Ascending aorta (tissue), 2 donors: ENCODE measurements around the gene P3H4. TPM values are rescaled to one million over a fixed set of nuclear protein-coding genes. Genes with fewer than 3 reads are reported as not detected.

Experiments used
- DNase-seq, 2 donors: peaks; one replicate each; pipeline ENCODE4 v3.0.0-alpha.2; 2019; ENCODE audit warnings: low spot score in 2 of 2
- H3K27ac ChIP-seq, 2 donors: fragments of 200-600 bp; sonication (generic); one replicate each; pipeline ENCODE4 v1.5.1; 2016 to 2017; ENCODE audit warnings: mild to moderate bottlenecking in 1 of 2
- H3K27me3 ChIP-seq: fragments of 200-600 bp; sonication (generic); one replicate; pipeline ENCODE4 v1.5.1; 2017
- H3K36me3 ChIP-seq, 2 donors: fragments of 200-600 bp; sonication (generic); one replicate each; pipeline ENCODE4 v1.5.1; 2016
- H3K4me1 ChIP-seq, 2 donors: fragments of 200-600 bp; sonication (generic); one replicate each; pipeline ENCODE4 v1.5.1; 2016 to 2017; ENCODE audit warnings: mild to moderate bottlenecking in 1 of 2
- H3K4me3 ChIP-seq, 2 donors: fragments of 200-600 bp; sonication (generic); one replicate each; pipeline ENCODE4 v1.5.1; 2016 to 2017; ENCODE audit warnings: mild to moderate bottlenecking in 1 of 2
- H3K9me3 ChIP-seq, 2 donors: fragments of 200-600 bp; sonication (generic); one replicate each; pipeline ENCODE4 v1.5.1; 2016
- CTCF ChIP-seq, 3 experiments: fragments of 200-600 bp in 2 of 3; fragments of 450-650 bp in 1 of 3; sonication (generic) in 2 of 3; IDR thresholded peaks; one replicate each; pipeline ENCODE4 v1.5.1; 2016 to 2019; ENCODE audit warnings: antibody characterized with exemption in 3 of 3, mild to moderate bottlenecking in 1 of 3, moderate library complexity in 1 of 3
- intact Hi-C: fragments of 100-400 bp; cut with DNase I; formaldehyde crosslinking; loops from one replicate; pipeline ENCODE4 v1.15.1; 2023
- total RNA-seq: library from RNA; depleted of rRNA; stranded (reverse); fragments of >200 nt; gene quantifications from one replicate; pipeline ENCODE4 v1.1.0, GENCODE V29; 2016

P3H4 gene
- total RNA-seq, 1 donor from 2014 or later = 61.4 TPM

DNA sequence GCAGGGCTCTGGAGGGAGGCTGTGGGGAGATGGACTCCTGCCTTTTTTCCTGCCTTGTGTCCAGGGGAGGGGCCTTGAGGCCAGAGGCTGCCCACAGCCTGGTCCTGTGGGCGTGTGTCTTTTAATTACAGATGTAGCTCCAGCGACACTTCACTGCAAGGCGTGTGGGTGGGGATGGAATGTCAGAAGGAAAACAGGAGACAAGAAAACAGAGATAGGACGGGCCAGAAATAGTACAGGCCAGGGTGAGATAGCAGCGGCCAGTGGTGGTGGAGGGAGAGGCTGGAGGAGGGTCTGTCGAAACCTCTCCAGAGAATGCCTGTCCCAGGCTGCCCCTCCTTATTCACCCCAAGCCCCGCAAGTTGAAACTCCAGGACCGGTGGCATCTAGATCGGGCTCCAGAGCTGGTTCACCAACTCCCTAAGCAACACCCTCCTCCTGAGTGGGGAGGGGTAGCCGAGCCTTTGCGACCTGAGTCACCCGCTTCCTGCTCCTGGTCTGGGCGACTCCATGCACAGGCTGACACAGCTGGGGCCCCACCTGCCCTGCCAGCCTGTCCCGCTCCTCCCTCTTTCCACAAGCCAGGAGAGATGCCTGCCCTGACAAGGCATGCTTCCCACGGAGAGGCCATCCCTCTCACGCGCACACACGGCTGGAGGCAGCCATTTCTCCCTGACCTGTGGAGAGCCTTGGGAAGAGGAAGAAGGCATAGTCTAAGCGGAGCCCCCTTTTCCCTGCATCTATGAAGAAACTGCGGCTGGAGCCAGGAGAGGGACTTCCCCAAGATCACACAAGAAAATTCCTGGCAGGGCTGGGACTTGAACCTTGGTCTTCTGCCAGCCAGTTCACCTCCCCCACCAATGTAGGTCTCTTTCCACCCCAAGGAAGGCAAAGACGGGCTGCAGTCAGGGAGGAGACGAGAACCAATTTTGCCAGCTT is 18.6 kb downstream of the P3H4 start:
- intact Hi-C loops = no loop called here
- H3K4me3 ChIP-seq = peak overlapping the region in 1 of 2 donors; percentile 27
- H3K36me3 ChIP-seq = no peaks in the 10 kb centered on the region
- no peaks in the 10 kb centered on the region for H3K27me3 ChIP-seq
- H3K4me1 ChIP-seq = peaks cover 4 to 13% of the 10 kb centered on the region in 2 donors
- no peak for DNase-seq
- TF ChIP-seq CTCF (IDR thresholded peaks at IDR 0.05) = no peak
- no peaks in the 10 kb centered on the region for H3K9me3 ChIP-seq
- H3K27ac ChIP-seq = peak overlapping the region in 1 of 2 donors; percentile 56

DNA sequence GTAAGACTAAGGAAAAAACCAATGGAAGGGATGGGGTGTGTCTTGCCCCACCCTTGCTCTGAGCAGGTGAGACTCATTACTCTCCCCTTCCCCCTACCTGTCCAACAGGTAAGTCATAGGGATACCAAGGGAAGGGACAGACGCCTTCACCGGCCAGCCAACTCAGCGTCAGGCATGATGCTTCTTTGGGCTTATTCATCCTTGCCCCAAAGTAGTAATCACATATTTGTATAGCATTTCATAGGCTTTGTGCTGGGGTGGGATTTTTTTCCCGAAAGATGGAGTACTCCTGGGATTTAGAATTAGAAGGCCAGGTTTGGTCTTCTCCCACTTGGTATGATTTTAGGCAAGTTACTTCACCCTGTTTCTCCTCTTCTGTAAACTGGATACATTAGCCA is 24.7 kb downstream of the P3H4 start:
- Histone ChIP-seq H3K27me3 (no peaks in the 10 kb centered on the region), H3K27ac (peak overlapping the region in 1 of 2 donors; percentile 3), H3K4me1 (peaks cover 8 to 24% of the 10 kb centered on the region in 2 donors), H3K36me3 (no peaks in the 10 kb centered on the region), H3K9me3 (no peaks in the 10 kb centered on the region), H3K4me3 (no peak overlapping the region)
- TF ChIP-seq CTCF (IDR thresholded peaks at IDR 0.05) = no peak
- intact Hi-C loops = loop anchor here (2.0 kb wide), 1 partner anchor 14 kb away; no protein-coding TSS in a partner anchor
- DNase-seq = no peak

DNA sequence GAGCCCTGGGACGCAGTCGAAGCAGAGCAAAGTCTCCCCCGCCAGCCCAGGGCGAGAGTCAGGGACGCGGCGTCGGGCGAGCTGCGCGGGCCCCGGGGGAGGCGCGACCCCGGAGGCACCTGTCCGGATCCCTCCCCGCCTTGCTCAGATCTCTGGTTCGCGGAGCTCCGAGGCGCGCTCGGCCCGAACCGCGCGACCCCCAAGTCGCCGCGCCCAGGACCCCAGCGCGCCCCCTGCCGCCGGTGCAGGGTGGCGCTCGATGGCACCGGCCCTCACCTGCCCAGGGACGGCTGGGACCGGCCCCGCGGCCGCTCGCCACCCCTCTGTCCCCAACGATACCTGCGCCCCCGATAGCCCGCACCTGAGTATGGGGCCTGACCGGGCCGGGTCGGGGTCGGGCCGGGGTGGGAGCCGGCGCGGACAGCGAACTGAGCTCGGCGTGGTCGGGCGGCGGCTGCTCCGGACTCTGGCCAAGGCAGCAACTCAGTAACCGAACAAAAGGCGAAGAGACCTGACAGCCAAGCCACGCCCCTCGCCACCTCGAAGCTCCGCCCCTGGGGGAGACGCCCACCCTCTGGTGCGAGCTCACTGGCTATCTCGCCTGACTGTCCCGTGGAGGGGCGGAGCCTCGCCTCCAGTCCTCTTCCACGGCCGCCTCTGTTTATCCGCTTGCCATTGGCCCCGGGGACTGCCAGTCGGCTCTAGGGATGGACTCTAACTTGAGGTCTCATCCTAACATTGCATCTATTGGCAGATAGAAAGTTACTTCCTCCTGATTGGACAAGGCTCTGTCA is 25.3 kb downstream of the P3H4 start, which contains the start of gene JUP:
TSS of gene JUP (minus strand) at position 485 of the 794 bp plus-strand sequence. CDS start 14,857 bp downstream, outside the sequence.
- Histone ChIP-seq H3K9me3 (no peaks in the 10 kb centered on the region), H3K27ac (peak within 1 kb of the TSS; percentile 66 to 71), H3K27me3 (no peaks in the 10 kb centered on the region), H3K4me1 (peaks cover 8 to 30% of the 10 kb centered on the region in 2 donors), H3K36me3 (no peaks in the 10 kb centered on the region), H3K4me3 (peak within 1 kb of the TSS; percentile 67 to 71)
- intact Hi-C loops = loop anchor here (2.0 kb wide), 1 partner anchor 14 kb away; no protein-coding TSS in a partner anchor
- DNase-seq = peak; percentile 98 to 99
- peak; percentile 16 to 57 (median 34) for TF ChIP-seq CTCF (IDR thresholded peaks at IDR 0.05)

- TF ChIP-seq CTCF (IDR thresholded peaks at IDR 0.05) = no peak
- H3K4me3 ChIP-seq = peak overlapping the region; percentile 67 to 71
- no peaks in the 10 kb centered on the region for H3K36me3 ChIP-seq
- H3K27ac ChIP-seq = peak overlapping the region; percentile 21 to 71
- H3K27me3 ChIP-seq = no peaks in the 10 kb centered on the region
- intact Hi-C loops = loop anchor here (2.0 kb wide), 1 partner anchor 13 kb away; no protein-coding TSS in a partner anchor
- DNase-seq = no peak
- peaks cover 8 to 30% of the 10 kb centered on the region in 2 donors for H3K4me1 ChIP-seq
- H3K9me3 ChIP-seq = no peaks in the 10 kb centered on the region
These were observed 25.9 kb downstream of the P3H4 start for GRCh38 chr17:41785859-41786226.

DNA sequence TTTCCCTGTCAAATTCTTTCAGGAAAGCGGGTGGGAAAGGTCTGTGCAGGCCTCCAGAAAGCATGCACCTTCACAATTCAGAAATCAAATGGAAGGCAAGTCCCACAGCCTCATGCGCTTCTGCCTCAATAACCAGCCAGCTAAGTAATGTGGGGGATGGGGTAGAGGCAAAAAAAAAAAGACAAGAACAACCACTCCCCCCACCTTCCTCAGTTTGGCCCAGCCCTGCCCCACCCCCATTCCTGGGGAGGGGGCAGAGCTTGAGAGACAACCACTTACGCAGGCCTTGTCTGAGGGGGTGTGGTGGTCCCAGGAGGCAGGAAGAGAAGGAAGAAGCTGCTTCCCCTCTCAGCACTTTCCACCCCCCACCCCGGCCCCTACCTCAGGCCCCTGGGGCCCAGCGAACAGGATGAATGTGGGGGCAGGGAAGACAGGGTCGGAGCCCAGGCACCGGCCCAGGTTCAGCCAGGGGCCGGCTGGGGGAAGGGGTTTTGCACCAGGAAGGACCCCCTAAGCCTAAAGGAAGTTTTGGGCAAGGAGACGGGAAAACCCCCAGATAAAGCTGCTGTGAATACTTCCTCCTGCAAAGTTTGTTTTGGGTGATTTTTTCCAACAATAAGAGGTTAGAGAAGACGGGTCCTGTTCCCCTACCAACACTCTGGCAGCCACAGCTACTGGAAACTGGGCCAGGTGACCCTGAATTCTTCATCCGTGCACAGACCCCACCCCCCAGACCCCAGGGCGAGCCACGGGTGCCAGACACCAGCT is 26.5 kb downstream of the P3H4 start:
- TF ChIP-seq CTCF (IDR thresholded peaks at IDR 0.05) = no peak
- intact Hi-C loops = no loop called here
- Histone ChIP-seq H3K27ac (peak overlapping the region; percentile 34 to 71), H3K27me3 (no peaks in the 10 kb centered on the region), H3K4me1 (peaks cover 8 to 30% of the 10 kb centered on the region in 2 donors), H3K36me3 (no peaks in the 10 kb centered on the region), H3K4me3 (peak overlapping the region; percentile 67 to 71), H3K9me3 (no peaks in the 10 kb centered on the region)
- no peak for DNase-seq
